ENCODE results near the gene EIF4H. TPM values are rescaled to one million over a fixed set of nuclear protein-coding genes. Genes with fewer than 3 reads are reported as not detected.

Gene EIF4H
- total RNA-seq, result 100 to 1,000 TPM; 452 to 457 TPM

- H3K4me1 Mint-ChIP-seq (ENCODE audit: low read depth), result peaks cover 47% of the 10 kb centered on the region
- ATAC-seq (replicated peaks in 1 of 2), result peak; percentile 88 to 89
- H3K27ac Mint-ChIP-seq, result peak within 1 kb of the TSS; percentile 96
- peak; percentile 95 to 99 for DNase-seq
- H3K27me3 Mint-ChIP-seq (ENCODE audit: low read depth), result no peaks in the 10 kb centered on the region
- peaks cover 11 to 23% of the 10 kb centered on the region in 2 donors for H3K36me3 Mint-ChIP-seq (ENCODE audit: insufficient read depth in 2 of 2)
- peak within 1 kb of the TSS; percentile 93 to 97 for H3K4me3 Mint-ChIP-seq
- H3K9me3 Mint-ChIP-seq, result no peaks in the 10 kb centered on the region
These were observed at the start of gene EIF4H for GRCh38 chr7:74173866-74174605. TSS of gene EIF4H (plus strand) at chr7:74174356. CDS start at chr7:74174384, 28 bp downstream.

DNA sequence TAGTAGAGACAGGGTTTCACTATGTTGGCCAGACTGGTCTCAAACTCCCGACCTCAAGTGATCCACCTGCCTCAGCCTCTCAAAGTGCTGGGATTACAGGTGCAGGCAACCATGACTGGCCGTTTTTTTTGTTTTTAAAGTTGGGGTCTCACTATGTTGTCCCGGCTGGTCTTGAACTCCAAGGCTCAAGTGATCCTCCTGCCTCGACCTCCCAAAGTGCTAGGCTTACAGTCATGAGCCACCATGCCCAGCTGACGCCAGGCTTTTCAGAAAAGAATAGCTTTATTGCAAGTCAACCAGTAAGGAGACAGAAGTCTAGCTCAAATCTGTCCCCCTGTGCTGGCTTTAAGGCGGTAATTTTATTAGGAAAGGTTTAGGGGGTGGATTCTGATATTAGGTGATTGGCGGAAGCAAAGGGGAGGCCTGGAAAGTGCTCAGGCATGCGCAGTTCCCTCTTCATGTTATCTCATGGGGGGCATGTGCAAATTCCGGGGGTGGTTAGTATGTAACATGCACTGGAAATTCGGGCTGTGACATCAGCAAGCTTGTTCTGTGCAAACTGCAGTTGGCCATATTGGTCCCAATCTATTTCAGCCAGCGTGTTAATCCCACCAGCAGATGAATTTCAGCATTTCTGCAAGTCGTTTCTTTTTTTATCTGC, 47.8 kb upstream of the EIF4H start:
- H3K9me3 Mint-ChIP-seq, result no peaks in the 10 kb centered on the region
- no peaks in the 10 kb centered on the region for H3K4me1 Mint-ChIP-seq (ENCODE audit: low read depth)
- H3K36me3 Mint-ChIP-seq (ENCODE audit: insufficient read depth in 2 of 2), result peaks cover 0 to 2% of the 10 kb centered on the region in 2 donors
- no peak overlapping the region for H3K4me3 Mint-ChIP-seq
- DNase-seq (no peak), ATAC-seq (replicated peaks in 1 of 2) (no peak)
- H3K27me3 Mint-ChIP-seq (ENCODE audit: low read depth), result no peaks in the 10 kb centered on the region
- H3K27ac Mint-ChIP-seq, result no peak overlapping the region

- Mint-ChIP-seq H3K4me3 (no peak overlapping the region), H3K27ac (no peak overlapping the region), H3K9me3 (no peaks in the 10 kb centered on the region), H3K4me1 (ENCODE audit: low read depth) (peaks cover 7% of the 10 kb centered on the region), H3K27me3 (ENCODE audit: low read depth) (no peaks in the 10 kb centered on the region), H3K36me3 (ENCODE audit: insufficient read depth in 2 of 2) (no peaks in the 10 kb centered on the region)
- ATAC-seq (replicated peaks in 1 of 2) (no peak), DNase-seq (no peak)
These were observed 44.3 kb upstream of the EIF4H start for GRCh38 chr7:74129887-74130286.

DNA sequence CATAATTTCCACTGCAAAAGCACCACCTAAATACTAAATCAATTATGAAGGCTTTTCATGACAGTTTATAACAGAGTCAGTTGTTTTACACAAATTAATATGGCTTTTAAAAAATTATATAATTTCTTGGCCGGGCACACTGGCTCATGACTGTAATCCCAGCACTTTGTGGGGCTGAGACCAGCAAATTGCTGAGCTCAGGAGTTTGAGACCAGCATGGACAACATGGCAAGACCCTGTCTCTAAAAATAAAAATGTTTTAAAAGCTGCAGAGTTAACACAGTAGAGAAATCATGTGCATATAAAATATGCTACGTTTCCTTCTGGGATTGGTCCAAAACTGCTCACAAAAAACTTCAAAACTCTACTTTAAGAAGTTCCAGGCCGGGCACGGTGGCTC, 43.6 kb upstream of the EIF4H start:
- Mint-ChIP-seq H3K27me3 (ENCODE audit: low read depth) (no peaks in the 10 kb centered on the region), H3K9me3 (no peaks in the 10 kb centered on the region), H3K4me1 (ENCODE audit: low read depth) (peaks cover 7% of the 10 kb centered on the region), H3K27ac (no peak overlapping the region), H3K36me3 (ENCODE audit: insufficient read depth in 2 of 2) (no peaks in the 10 kb centered on the region), H3K4me3 (no peak overlapping the region)
- ATAC-seq (replicated peaks in 1 of 2) (no peak), DNase-seq (no peak)

- ATAC-seq (replicated peaks in 1 of 2), result peak; percentile 52 to 60
- no peak overlapping the region for H3K4me3 Mint-ChIP-seq
- H3K27ac Mint-ChIP-seq, result no peak overlapping the region
- no peaks in the 10 kb centered on the region for H3K27me3 Mint-ChIP-seq (ENCODE audit: low read depth)
- peak; percentile 14 to 26 for DNase-seq
- H3K36me3 Mint-ChIP-seq (ENCODE audit: insufficient read depth in 2 of 2), result no peaks in the 10 kb centered on the region
- no peaks in the 10 kb centered on the region for H3K9me3 Mint-ChIP-seq
- H3K4me1 Mint-ChIP-seq (ENCODE audit: low read depth), result peaks cover 7% of the 10 kb centered on the region
These were observed 40.0 kb upstream of the EIF4H start for GRCh38 chr7:74134117-74134620.

- Mint-ChIP-seq H3K4me1 (ENCODE audit: low read depth) (peaks cover 11% of the 10 kb centered on the region), H3K36me3 (ENCODE audit: insufficient read depth in 2 of 2) (no peaks in the 10 kb centered on the region), H3K27ac (no peak overlapping the region), H3K4me3 (no peak overlapping the region), H3K27me3 (ENCODE audit: low read depth) (no peaks in the 10 kb centered on the region), H3K9me3 (no peaks in the 10 kb centered on the region)
- ATAC-seq (replicated peaks in 1 of 2) (no peak), DNase-seq (no peak)
These were observed 35.8 kb upstream of the EIF4H start for GRCh38 chr7:74138334-74138867.

DNA sequence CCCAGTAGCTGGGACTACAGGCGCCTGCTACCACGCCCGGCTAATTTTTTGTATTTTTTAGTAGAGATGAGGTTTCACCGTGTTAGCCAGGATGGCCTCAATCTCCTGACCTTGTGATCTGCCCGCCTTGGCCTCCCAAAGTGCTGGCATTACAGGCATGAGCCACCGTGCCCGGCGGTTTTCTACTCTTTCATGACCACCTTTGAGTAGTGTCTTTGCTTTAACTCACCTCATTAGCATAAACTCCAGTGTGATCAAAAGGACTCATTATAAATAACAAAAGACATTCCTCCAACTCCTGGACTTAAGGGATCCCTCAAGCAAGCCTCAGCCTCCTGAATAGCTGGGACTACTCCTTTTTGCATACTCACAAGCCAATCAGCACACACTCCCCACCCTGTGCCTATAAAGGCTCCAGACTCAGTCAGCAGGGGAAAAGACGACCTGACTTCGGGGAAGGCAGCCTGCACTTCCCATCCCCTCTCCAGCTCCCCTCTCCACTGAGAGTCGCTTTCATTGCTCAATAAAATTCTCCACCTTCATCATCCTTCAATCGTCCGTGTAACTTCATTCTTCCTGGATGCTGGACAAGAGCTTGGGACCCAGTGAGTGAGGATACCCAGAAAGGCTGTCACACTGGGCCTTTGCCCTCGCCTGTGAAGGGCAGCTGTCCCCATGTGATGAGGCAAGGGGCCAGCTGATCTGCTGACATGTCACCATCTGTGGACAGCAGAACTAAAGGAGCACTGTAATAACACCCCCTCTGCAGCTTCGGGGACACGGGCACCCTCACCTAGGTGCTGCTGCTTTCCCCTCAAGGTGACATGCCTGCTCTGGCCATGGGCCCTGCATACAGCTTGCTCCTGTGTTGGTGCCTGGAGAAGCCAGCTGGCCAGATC, 35.0 kb upstream of the EIF4H start:
- H3K4me1 Mint-ChIP-seq (ENCODE audit: low read depth), result peaks cover 7% of the 10 kb centered on the region
- no peak for ATAC-seq (replicated peaks in 1 of 2)
- no peaks in the 10 kb centered on the region for H3K27me3 Mint-ChIP-seq (ENCODE audit: low read depth)
- H3K4me3 Mint-ChIP-seq, result no peak overlapping the region
- H3K9me3 Mint-ChIP-seq, result no peaks in the 10 kb centered on the region
- DNase-seq, result no peak
- no peak overlapping the region for H3K27ac Mint-ChIP-seq
- H3K36me3 Mint-ChIP-seq (ENCODE audit: insufficient read depth in 2 of 2), result no peaks in the 10 kb centered on the region

DNA sequence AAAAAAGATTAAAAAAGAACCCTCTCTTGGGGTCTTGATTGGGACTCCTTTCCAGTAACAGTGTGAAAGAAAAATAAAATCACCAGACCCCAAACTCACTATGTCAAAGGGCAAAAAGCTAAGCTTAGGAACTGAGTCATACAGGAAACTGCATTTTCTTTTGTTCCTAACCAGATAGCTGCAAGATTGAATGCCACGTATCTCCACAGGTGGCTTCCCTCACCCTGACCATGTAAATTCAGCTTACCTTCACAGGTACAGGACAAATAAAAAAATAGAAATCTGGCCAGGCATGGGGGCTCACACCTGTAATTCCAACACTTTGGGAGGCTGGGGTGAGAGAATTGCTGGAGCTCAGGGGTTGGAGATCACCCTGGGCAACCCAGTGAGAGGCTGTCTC, 32.5 kb upstream of the EIF4H start:
- Mint-ChIP-seq H3K9me3 (peaks cover 0 to 2% of the 10 kb centered on the region in 2 donors), H3K36me3 (ENCODE audit: insufficient read depth in 2 of 2) (no peaks in the 10 kb centered on the region), H3K27ac (no peak overlapping the region), H3K4me1 (ENCODE audit: low read depth) (peaks cover 4% of the 10 kb centered on the region), H3K4me3 (no peak overlapping the region), H3K27me3 (ENCODE audit: low read depth) (no peaks in the 10 kb centered on the region)
- ATAC-seq (replicated peaks in 1 of 2), result peak; percentile 58
- no peak for DNase-seq

DNA sequence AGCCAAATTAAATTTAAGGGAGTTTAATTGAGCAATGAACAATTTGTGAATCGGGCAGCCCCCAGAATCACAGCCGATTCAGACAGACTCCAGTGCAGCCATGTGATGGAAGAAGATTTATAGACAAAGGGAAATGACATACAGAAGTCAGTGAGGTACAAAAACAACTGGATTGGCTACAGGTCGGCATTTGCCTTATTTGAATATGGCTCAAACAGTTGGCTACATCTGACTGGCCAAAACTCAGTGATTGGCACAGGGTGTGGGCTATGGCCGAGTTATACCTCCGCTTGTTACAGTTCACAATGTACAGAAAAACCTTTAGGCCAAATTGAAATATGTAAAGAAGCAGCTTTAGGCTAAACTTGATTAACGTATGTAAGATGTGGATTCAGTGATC, 30.8 kb upstream of the EIF4H start:
- Mint-ChIP-seq H3K4me3 (no peak overlapping the region), H3K36me3 (ENCODE audit: insufficient read depth in 2 of 2) (no peaks in the 10 kb centered on the region), H3K27me3 (ENCODE audit: low read depth) (no peaks in the 10 kb centered on the region), H3K9me3 (peaks cover 0 to 2% of the 10 kb centered on the region in 2 donors), H3K27ac (no peak overlapping the region), H3K4me1 (ENCODE audit: low read depth) (peaks cover 4% of the 10 kb centered on the region)
- DNase-seq, result no peak
- ATAC-seq (replicated peaks in 1 of 2), result no peak

DNA sequence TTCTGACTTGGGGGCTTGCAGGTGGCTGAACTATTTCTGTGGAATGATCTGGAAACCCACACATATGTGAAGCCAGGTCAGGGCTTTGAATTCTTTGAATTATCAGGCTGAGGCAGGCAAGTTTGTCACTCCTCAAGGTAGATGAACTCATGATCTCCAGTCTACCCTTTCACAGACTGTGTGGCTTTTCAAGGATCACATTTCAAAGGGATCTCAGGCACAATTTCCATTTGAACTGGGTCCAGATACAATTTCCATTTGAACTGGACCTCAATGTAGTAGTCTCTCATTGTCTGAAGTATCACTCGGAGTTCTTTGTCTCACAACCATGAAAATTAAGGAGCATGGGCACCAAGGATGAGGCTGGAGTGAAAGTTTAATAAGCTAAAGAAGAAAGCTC, 25.7 kb upstream of the EIF4H start:
- Mint-ChIP-seq H3K9me3 (peaks cover 0 to 2% of the 10 kb centered on the region in 2 donors), H3K27ac (no peak overlapping the region), H3K4me3 (no peak overlapping the region), H3K36me3 (ENCODE audit: insufficient read depth in 2 of 2) (no peaks in the 10 kb centered on the region), H3K27me3 (ENCODE audit: low read depth) (no peaks in the 10 kb centered on the region), H3K4me1 (ENCODE audit: low read depth) (no peaks in the 10 kb centered on the region)
- ATAC-seq (replicated peaks in 1 of 2) (no peak), DNase-seq (no peak)

DNA sequence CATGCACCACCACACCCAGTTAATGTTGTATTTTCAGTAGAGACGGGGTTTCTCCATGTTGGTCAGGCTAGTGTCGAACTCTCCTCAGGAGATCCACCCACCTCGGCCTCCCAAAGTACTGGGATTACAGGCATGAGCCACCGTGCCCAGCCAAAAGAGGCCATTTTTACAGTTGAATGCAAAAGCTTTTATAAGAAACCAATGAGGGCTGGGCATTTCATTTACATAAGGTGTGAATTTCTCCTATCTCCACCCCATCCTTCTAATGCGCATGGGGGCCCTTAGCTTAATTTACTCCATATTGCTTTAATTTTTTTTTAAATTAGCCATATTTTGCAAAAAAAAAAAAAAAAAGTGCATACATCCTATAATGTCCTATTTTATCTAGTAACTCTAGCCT, 25.1 kb upstream of the EIF4H start:
- H3K4me3 Mint-ChIP-seq, result no peak overlapping the region
- H3K27me3 Mint-ChIP-seq (ENCODE audit: low read depth), result no peaks in the 10 kb centered on the region
- H3K27ac Mint-ChIP-seq, result no peak overlapping the region
- ATAC-seq (replicated peaks in 1 of 2) (no peak), DNase-seq (no peak)
- peaks cover 0 to 2% of the 10 kb centered on the region in 2 donors for H3K9me3 Mint-ChIP-seq
- H3K4me1 Mint-ChIP-seq (ENCODE audit: low read depth), result no peaks in the 10 kb centered on the region
- H3K36me3 Mint-ChIP-seq (ENCODE audit: insufficient read depth in 2 of 2), result no peaks in the 10 kb centered on the region

DNA sequence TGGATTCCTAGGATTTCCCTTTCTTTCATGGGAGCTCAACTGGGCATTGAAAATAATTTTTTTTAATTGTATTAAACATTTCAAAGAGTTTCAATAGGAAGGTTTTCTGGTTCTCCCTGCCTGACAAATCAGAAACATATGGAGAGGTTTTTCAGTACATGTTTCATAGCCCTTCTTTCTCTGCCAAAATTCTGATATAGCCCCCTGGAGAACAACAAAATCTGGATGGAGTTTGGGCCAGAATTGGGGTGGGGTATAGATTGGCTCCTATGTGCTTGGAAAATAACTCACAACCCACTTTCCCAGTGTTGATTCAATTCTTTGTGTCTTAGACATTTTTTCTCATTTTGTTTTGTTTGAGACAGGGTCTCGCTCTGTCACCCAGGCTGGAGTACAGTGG, 24.6 kb upstream of the EIF4H start:
- no peak for ATAC-seq (replicated peaks in 1 of 2)
- no peak overlapping the region for H3K27ac Mint-ChIP-seq
- no peak for DNase-seq
- no peaks in the 10 kb centered on the region for H3K36me3 Mint-ChIP-seq (ENCODE audit: insufficient read depth in 2 of 2)
- no peaks in the 10 kb centered on the region for H3K4me1 Mint-ChIP-seq (ENCODE audit: low read depth)
- H3K9me3 Mint-ChIP-seq, result peaks cover 0 to 2% of the 10 kb centered on the region in 2 donors
- H3K4me3 Mint-ChIP-seq, result no peak overlapping the region
- H3K27me3 Mint-ChIP-seq (ENCODE audit: low read depth), result no peaks in the 10 kb centered on the region

GRCh38 chr7:74153736-74154135, 20.4 kb upstream of the EIF4H start:
- ATAC-seq (replicated peaks in 1 of 2) (no peak), DNase-seq (no peak)
- Mint-ChIP-seq H3K9me3 (no peaks in the 10 kb centered on the region), H3K27me3 (ENCODE audit: low read depth) (no peaks in the 10 kb centered on the region), H3K4me1 (ENCODE audit: low read depth) (no peaks in the 10 kb centered on the region), H3K36me3 (ENCODE audit: insufficient read depth in 2 of 2) (no peaks in the 10 kb centered on the region), H3K4me3 (no peak overlapping the region), H3K27ac (no peak overlapping the region)
